Glutamatergic neuron (in vitro differentiated cells): ENCODE measurements around the gene ACTR3. TPM values are rescaled to one million over a fixed set of nuclear protein-coding genes. Genes with fewer than 3 reads are reported as not detected.

Source experiments
- DNase-seq: peaks from one replicate; pipeline ENCODE4 v3.0.0; 2022
- H3K27ac Mint-ChIP-seq: one replicate; pipeline ENCODE4 v1.8.0; 2020; ENCODE audit warnings: mild to moderate bottlenecking, mixed read lengths, inconsistent platforms; ENCODE audit not compliant: unreplicated experiment
- H3K27me3 Mint-ChIP-seq: one replicate; pipeline ENCODE4 v1.8.0; 2020; ENCODE audit warnings: mild to moderate bottlenecking, moderate library complexity, mixed read lengths, inconsistent platforms; ENCODE audit not compliant: unreplicated experiment
- H3K36me3 Mint-ChIP-seq: one replicate; pipeline ENCODE4 v1.8.0; 2020; ENCODE audit warnings: mild to moderate bottlenecking, mixed read lengths, inconsistent platforms; ENCODE audit not compliant: unreplicated experiment
- H3K4me1 Mint-ChIP-seq: one replicate; pipeline ENCODE4 v1.8.0; 2020; ENCODE audit warnings: mild to moderate bottlenecking, low read depth, mixed read lengths, inconsistent platforms; ENCODE audit not compliant: unreplicated experiment
- H3K4me3 Mint-ChIP-seq: one replicate; pipeline ENCODE4 v1.8.0; 2020; ENCODE audit warnings: mild to moderate bottlenecking, mixed read lengths, inconsistent platforms; ENCODE audit not compliant: unreplicated experiment
- H3K9me3 Mint-ChIP-seq: one replicate; pipeline ENCODE4 v1.8.0; 2020; ENCODE audit warnings: mild to moderate bottlenecking, moderate library complexity, mixed read lengths, inconsistent platforms; ENCODE audit not compliant: unreplicated experiment
- total RNA-seq: library from RNA; stranded (reverse); fragmentation: NEBNext Ultra II Directional; extraction: Animal tissue kit (Norgen Biotek cat#: 25700); gene quantifications from one replicate; pipeline ENCODE4 v1.2.1, GENCODE V29; 2021; ENCODE audit not compliant: unreplicated experiment
- TF ChIP-seq, protein P1 (sequence below): fragments of 200-600 bp; sonication (generic); IDR thresholded peaks from one replicate; pipeline ENCODE4 v1.5.0; 2021; ENCODE audit not compliant: partially characterized antibody, unreplicated experiment

The ACTR3 gene
- total RNA-seq, 1 donor from 2014 or later, result 154 TPM

DNA sequence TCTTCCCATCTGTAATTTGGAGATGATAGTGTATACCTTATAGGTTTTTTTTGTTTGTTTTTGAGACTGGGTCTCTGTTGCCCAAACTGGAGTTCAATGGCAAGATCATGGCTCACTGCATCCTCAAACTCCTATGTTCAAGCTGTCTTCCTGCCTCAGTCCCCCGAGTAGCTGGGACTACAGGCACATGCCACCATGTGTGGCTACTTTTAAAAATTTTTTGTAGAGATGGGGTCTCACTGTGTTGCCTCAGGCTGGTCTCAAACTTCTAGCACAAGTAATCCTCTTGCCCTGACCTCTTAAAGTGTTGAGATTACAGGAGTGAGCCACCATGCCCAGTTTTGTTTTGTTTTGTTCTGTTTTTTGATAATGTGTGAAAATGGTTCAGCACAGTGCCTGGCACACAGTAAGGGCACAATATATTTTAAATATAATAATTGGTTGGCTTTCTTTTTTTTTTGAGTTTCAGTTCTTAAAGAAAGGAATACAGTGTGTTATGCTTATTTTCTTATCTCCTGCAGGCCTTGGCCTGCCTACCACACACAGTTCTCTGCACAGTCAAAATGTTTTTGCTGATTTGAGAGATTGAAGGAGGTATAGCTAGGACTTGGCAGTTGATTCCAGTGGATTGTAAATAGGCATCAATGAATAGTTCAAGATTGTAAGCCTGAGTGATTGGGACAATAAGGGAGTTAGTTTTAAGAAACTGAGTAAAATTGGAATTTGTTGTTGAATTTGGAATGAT, 6.1 kb downstream of the ACTR3 start:
- H3K4me3 Mint-ChIP-seq, result no peak overlapping the region
- peaks cover 25% of the 10 kb centered on the region for H3K4me1 Mint-ChIP-seq
- no peaks in the 10 kb centered on the region for H3K36me3 Mint-ChIP-seq
- DNase-seq, result no peak
- no peaks in the 10 kb centered on the region for H3K27me3 Mint-ChIP-seq
- TF ChIP-seq, protein P1, sequence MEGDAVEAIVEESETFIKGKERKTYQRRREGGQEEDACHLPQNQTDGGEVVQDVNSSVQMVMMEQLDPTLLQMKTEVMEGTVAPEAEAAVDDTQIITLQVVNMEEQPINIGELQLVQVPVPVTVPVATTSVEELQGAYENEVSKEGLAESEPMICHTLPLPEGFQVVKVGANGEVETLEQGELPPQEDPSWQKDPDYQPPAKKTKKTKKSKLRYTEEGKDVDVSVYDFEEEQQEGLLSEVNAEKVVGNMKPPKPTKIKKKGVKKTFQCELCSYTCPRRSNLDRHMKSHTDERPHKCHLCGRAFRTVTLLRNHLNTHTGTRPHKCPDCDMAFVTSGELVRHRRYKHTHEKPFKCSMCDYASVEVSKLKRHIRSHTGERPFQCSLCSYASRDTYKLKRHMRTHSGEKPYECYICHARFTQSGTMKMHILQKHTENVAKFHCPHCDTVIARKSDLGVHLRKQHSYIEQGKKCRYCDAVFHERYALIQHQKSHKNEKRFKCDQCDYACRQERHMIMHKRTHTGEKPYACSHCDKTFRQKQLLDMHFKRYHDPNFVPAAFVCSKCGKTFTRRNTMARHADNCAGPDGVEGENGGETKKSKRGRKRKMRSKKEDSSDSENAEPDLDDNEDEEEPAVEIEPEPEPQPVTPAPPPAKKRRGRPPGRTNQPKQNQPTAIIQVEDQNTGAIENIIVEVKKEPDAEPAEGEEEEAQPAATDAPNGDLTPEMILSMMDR, result no peak
- H3K27ac Mint-ChIP-seq, result no peak overlapping the region
- H3K9me3 Mint-ChIP-seq, result no peaks in the 10 kb centered on the region

DNA sequence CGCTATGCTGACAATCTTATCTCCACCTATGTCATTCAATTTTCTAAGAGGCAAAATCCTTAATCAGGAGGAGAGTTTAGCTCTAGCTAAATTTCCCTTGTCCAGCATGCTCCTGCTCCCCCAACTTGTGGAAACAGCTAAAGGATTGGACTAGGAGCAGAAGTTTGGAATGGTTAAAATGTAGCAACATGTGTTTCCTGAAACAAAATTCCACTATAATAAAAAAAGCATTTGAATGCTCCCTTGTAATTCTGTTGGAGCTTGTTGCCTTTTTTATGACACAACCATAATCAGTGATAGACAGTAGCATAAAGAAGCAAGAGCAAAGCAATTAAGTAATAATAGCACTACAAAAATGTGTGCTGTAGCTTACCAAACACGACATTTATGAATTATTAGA, 6.9 kb downstream of the ACTR3 start:
- Mint-ChIP-seq H3K27me3 (no peaks in the 10 kb centered on the region), H3K4me3 (no peak overlapping the region), H3K36me3 (no peaks in the 10 kb centered on the region), H3K27ac (no peak overlapping the region), H3K4me1 (peaks cover 24% of the 10 kb centered on the region), H3K9me3 (no peaks in the 10 kb centered on the region)
- TF ChIP-seq, protein P1, result no peak
- no peak for DNase-seq

DNA sequence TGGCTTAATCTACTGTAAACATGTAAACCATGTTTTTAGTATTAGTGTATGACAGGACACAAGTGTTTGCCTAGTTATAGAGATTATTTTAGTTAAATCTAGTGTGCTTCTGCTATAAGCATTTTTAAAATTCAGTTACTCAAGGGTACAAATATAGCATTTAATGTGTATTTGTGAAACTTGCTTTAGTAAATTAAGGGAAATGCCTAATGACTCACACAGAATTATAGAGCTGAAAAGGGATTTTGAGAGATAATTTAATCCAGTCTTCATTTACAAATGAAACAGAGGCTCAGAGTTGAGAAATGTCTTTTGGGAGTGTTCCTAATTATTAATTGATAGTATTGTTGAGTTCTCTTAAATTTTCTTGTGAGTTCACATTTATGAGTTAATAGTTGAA, 8.2 kb downstream of the ACTR3 start:
- H3K4me3 Mint-ChIP-seq, result no peak overlapping the region
- H3K27me3 Mint-ChIP-seq, result no peaks in the 10 kb centered on the region
- TF ChIP-seq, protein P1, result no peak
- no peak overlapping the region for H3K27ac Mint-ChIP-seq
- no peaks in the 10 kb centered on the region for H3K36me3 Mint-ChIP-seq
- H3K9me3 Mint-ChIP-seq, result no peaks in the 10 kb centered on the region
- H3K4me1 Mint-ChIP-seq, result peaks cover 19% of the 10 kb centered on the region
- no peak for DNase-seq

DNA sequence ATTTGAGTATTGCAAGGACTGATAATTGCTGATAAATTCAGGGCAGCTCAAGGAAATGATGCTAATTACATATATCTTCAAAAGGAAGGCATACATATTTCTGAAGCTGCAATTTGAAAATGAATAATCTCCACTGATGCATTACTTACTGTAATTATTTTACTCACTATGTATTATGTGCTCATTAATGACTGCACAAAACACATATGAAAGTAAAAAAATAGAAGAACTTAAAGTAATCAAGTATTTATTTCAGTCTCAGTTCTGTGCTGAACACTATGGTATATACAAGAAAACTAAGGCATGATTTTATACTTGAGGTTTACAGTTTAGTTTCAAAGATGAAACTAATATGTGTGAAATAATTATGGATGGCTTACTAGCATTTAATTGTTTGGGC, 9.3 kb downstream of the ACTR3 start:
- TF ChIP-seq, protein P1, result no peak
- Mint-ChIP-seq H3K36me3 (no peaks in the 10 kb centered on the region), H3K27ac (no peak overlapping the region), H3K27me3 (no peaks in the 10 kb centered on the region), H3K4me1 (peaks cover 17% of the 10 kb centered on the region), H3K4me3 (no peak overlapping the region), H3K9me3 (no peaks in the 10 kb centered on the region)
- no peak for DNase-seq

DNA sequence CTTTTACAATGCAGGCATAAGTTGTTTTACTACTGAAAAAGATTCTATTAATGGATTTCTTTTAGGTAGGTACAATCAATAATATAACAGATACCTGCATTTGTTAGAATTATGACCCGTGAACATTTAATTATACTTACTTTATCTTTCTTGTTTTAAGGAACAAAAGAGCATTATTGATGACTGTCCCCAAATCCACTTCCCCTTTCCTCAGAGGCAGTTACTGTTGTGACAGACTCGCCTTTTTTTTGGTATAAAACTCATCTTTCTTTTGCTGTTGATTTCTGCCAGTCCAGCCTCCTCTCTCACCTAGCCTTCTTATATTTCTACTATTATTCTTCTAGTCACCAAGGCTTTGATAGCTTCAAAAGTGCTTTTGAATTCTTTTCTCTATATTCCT, 12.1 kb downstream of the ACTR3 start:
- TF ChIP-seq, protein P1, result no peak
- Mint-ChIP-seq H3K27ac (no peak overlapping the region), H3K4me1 (peaks cover 13% of the 10 kb centered on the region), H3K4me3 (no peak overlapping the region), H3K36me3 (no peaks in the 10 kb centered on the region), H3K27me3 (no peaks in the 10 kb centered on the region), H3K9me3 (no peaks in the 10 kb centered on the region)
- DNase-seq, result no peak
